IPS DF 19.7 (cell line): ENCODE measurements around the gene JADE2.
"Not testable (repeated sequence)": the region's sequence is repeated elsewhere in the genome, so short reads cannot be mapped to it uniquely, and the experiment has no call there.

Experiments used
- DNase-seq: peaks from one replicate; pipeline ENCODE4 v3.0.0-alpha.2; 2013; ENCODE audit warnings: low read depth, low spot score

JADE2 gene

GRCh38 chr5:134550271-134551214, 25.1 kb downstream of the JADE2 start:
- DNase-seq, result no peak

- DNase-seq, result no peak
These were observed 26.4 kb downstream of the JADE2 start for GRCh38 chr5:134551901-134552300.

- DNase-seq, result no peak
These were observed 26.8 kb downstream of the JADE2 start for GRCh38 chr5:134552301-134552700.

- not testable (repeated sequence) for DNase-seq
These were observed 27.2 kb downstream of the JADE2 start for GRCh38 chr5:134552716-134553115.

- no peak for DNase-seq
These were observed 28.4 kb downstream of the JADE2 start for GRCh38 chr5:134553821-134554267.

GRCh38 chr5:134554319-134555222, 29.1 kb downstream of the JADE2 start:
- no peak for DNase-seq

GRCh38 chr5:134555223-134555889, 29.9 kb downstream of the JADE2 start:
- DNase-seq, result no peak

- no peak for DNase-seq
These were observed 30.4 kb downstream of the JADE2 start for GRCh38 chr5:134555890-134556311.

- not testable (repeated sequence) for DNase-seq
These were observed 31.1 kb downstream of the JADE2 start for GRCh38 chr5:134556588-134556987.

GRCh38 chr5:134556994-134557393, 31.5 kb downstream of the JADE2 start:
- DNase-seq, result no peak

- DNase-seq, result no peak
These were observed 34.2 kb downstream of the JADE2 start for GRCh38 chr5:134559672-134560071.

- no peak for DNase-seq
These were observed 35.2 kb downstream of the JADE2 start for GRCh38 chr5:134560698-134561097.

- DNase-seq, result no peak
These were observed 36.4 kb downstream of the JADE2 start for GRCh38 chr5:134561871-134562296.

GRCh38 chr5:134563221-134563620, 37.8 kb downstream of the JADE2 start:
- DNase-seq, result no peak

- DNase-seq, result no peak
These were observed 38.5 kb downstream of the JADE2 start for GRCh38 chr5:134563962-134564361.

- DNase-seq, result no peak
These were observed 38.9 kb downstream of the JADE2 start for GRCh38 chr5:134564396-134564795.

- no peak for DNase-seq
These were observed 40.6 kb downstream of the JADE2 start for GRCh38 chr5:134565791-134566740.

- DNase-seq, result no peak
These were observed 41.3 kb downstream of the JADE2 start for GRCh38 chr5:134566741-134567221.

GRCh38 chr5:134567641-134568336, 42.3 kb downstream of the JADE2 start:
- DNase-seq, result no peak

GRCh38 chr5:134568337-134568700, 42.8 kb downstream of the JADE2 start:
- no peak for DNase-seq
